ENCODE results near the gene CCDC150.
"Not testable (repeated sequence)": the region's sequence is repeated elsewhere in the genome, so short reads cannot be mapped to it uniquely, and the experiment has no call there.

CCDC150 gene

DNA sequence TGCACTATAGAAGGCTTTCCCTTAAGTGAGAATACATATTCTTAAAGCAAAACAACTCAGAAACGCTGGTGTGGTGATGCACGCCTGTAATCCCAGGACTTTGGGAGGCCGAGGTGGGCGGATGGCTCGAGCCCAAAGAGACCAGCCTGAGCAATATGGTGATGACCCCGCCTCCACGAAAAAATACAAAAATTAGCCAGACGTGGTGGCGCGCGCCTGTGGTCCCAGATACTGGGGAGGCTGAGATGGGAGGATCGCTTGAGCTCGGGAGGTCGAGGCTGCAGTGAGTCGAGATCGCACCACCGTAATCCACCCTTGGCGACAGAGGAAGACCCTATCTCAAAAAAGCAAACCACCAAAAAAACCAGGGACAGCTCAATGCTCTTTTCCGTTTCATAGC, 750 bp upstream of the CCDC150 start:
- no peak for DNase-seq

DNA sequence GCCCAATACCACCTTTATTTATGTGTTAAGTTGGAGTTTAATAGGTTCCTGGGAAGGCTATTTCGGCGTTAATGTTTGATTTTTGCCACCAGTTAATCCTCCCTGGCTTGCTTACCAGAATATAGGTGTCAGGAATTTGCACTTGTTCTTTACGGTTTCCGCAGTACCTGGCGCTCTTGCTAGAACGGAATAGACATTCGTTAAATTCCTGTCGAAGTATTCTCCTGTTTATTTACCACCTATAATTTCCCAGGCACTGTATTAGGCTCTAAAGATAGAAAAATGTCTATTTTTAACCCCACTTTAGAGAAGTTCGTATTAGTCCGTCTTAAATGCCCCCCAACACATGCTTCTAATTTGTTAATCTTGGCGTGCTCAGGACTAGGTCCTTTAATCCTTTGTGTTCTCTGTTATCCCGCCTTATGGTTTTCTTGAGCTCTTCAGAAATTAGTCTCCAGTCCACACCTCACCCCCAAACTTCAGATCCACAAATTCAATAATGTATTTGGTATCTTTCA, 575 bp downstream of the CCDC150 start:
- no peak for DNase-seq

DNA sequence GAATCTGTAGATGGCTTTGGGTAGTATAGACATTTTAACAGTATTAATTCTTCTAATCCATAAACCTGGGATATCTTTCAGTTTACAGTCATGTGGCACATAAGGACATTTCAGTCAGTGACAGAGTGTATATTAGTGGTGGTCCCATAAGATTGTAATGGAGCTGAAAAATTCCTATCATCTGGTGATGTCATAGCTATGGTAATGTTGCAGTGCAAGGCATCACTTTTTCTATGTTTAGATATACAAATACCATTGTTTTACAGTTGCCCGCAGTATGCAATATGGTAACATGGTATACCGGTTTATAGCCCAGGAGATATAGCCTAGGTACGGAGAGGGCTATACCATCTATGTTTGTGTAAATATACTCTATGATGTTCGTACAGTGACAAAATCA, 9.7 kb downstream of the CCDC150 start:
- DNase-seq = no peak

DNA sequence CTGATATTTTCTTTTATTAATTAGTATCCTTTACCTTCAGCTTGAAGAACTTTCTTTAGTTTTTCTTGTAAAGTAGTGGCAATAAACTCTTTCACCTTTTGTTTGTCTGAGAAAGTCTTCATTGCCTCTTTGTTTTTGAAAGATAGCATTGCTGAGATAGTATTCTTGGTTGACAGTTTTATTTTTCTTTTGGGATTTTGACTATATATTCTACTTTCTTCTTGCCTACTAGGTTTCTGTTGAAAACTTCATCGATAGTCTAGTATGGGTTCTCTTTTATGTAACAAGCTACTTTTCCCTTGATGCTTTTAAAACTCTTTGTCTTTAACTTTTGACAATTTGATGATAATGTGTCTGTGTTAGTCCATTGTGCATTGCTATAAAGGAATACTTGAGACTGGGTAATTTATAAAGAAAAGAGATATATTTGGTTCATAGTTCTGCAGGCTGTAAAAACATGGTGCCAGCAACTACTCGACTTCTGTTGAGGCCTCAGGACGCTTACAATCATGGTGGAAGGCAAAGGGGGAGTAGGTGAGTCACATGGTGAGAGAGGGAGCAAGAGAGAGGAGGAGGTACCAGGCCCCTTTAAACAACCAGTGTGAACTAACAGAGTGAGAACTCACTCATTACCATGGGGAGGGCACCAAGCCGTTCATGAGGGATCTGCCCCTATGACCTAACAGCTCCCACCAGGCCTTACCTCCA, 12.0 kb downstream of the CCDC150 start:
- no peak for DNase-seq

DNA sequence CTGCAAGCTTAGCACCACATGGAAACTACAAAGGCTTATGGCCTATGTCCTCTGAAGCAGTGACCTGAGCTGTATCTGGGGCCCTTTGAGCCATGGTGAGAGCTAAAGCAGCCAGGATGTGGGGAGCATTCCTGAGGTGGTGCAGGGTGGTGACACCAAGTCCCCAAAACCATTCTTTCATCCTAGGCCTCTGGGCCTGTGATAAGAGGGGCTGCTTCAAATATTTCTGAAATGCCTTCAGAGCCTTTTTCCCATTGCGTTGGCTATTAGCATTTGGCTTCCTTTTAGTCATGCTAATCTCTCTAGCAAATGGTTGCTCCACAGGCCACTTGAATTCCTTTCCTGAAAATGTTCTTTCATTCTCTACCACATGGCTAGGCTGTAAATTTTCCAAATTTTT, 13.4 kb downstream of the CCDC150 start:
- DNase-seq = no peak

DNA sequence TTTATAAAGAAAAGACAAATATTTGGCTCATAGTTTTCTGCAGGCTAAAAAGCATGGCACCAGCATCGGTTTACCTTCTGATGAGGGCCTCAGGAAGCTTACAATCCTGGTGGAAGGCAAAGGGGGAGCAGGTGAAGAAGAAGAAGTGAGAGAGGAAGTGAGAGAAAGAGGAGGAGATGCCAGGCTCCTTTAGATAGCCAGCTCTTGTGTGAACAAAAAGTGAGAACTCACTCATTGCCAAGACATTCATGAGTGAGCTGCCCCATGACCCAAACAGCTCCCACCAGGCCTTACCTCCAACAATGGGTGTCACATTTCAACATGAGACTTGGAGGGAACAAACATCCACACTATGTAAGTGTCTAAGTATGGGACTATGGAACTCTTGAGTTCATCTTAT, 14.3 kb downstream of the CCDC150 start:
- no peak for DNase-seq

DNA sequence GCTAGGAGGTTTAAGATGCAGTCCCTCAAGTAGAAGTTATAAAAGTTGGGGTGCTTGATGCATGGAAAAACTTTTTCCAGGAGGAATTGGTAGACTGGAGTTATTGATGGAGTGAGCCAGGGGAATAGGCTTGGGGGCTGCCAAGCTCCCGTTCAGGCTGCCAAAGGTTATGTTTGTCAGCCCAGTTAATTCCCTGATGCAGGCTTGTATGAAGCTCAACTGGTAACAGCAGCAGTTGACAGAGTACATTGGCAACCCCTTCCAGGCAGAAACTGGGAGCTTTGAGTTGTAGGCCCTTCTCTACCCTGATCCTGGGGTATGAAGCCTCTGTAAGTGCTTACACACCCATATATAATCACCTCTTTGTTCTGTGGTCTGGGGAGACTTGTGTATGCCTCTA, 16.2 kb downstream of the CCDC150 start:
- DNase-seq = no peak

DNA sequence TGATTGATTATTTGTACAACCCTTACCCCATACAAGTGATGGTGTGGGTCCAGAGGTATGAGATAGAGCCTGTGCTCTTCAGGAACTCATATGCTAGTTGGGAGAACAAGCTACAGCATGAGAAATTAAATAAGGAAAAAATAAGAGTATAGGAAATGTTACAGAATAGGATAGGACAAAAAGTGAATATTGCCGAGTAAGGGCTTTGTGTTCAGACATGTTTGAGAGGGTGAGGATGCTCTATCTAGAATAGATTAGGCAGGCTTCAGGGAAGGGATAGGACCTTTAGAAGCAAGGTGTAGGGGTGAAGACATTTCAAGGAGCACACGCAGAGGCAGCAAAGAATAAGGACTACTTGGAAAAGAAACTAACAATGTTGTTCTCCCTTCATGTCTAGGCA, 17.8 kb downstream of the CCDC150 start:
- DNase-seq = no peak

DNA sequence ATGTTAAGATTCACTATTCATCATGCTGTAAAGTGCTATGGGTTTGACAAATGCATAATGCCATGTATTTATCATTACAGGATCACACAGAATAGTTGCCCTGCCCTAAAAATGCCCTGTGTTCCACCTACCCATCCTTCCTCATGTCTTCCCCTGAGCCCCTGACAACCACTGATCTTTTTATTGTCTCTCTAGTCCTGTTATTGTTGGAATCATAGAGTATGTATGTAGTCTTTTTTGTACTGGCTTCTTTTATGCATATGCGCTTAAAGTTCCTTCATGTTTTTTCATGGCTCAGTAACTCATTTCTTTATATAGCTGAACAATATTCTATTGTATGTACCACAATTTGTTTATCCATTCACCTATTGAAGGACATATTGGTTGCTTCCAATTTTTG, 20.3 kb downstream of the CCDC150 start:
- no peak for DNase-seq

DNA sequence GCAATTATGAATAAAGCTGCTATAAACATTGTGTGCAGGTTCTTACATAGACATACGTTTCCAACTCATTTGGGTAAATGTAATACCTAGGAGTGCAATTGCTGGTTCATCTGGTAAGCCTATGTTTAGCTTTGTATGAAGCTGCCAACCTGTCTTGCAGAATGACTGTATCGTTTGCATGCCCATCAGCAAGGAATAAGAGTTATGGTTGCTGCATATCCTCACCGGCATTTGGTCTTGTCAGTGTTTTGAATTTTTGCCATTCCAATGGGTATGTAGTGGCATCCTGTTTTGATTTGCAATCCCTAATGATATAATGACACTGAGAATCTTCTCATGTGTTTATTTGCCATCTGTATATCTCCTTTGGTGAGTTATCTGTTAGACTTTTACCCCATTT, 20.7 kb downstream of the CCDC150 start:
- no peak for DNase-seq

DNA sequence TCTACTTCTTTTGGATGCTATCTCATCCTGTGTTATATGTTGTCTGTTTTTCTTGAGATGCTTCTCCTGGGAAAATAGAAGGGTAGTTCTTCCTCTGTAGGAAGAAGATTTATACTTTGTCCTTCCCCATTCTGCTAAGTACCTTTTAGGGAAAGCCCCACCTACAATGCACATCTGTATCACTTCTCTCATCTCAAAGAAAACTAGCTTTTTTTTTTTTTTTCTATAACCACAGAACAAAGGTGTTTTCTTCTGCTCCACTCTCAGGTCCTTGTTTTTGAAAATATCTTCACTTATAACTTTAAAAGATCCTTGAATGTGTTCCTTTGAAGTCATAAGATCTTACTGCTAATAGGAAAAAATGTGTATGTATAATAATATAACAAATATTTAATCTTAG, 30.8 kb downstream of the CCDC150 start:
- no peak for DNase-seq

DNA sequence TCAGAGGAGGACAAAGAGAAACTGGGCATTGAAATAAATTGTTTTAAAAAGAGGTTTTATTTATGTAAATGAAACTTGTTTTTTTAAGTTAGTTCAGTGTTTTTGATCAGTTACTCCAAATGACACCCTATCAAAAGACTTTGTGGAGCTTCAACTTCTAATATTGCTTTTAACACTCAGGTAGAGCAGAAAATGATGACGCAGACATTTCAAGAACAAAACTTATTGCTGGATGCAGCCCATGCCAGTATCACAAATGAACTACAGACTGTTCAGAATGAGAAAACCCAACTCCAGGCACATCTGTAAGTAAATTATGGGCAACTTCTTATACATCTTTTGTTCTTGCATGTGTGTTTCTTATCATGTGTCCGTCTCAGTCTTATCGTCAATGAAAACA, 36.4 kb downstream of the CCDC150 start:
- DNase-seq = no peak

DNA sequence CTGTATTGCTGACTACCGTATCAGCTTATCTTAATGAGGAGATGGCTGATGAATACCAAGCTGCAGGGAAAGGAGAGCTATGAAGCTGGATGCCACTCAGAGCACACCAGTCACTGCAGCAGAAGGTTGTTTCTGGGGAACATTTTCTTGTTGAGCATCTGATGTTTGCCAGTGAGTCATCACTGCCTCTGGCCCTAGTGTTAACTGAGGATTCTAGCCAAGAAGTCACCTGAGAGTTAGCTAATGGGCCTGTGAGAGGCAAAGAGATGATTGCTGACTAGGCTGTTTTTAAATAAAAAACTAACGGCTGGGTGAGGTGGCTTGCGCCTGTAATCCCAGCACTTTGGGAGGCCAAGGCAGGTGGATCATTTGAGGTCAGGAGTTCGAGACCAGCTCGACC, 37.9 kb downstream of the CCDC150 start:
- DNase-seq = no peak

DNA sequence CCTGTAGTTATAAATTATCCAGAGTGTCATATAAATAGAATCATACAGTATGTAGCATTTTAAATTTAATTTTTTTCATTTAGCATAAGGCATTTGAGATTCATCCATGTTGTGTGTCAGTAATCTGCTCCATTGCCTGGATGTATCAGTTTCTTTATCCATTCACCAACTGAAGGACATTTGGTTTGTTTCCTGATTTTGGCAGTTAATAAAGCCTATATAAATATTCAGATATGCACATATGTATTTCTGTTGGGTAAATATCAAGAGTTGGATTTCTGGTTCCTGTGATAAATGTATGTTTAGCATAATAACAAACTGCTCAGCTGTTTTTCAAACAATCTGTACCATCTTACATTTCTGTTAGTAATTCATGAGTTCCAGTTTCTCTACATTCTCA, 39.9 kb downstream of the CCDC150 start:
- DNase-seq = no peak

DNA sequence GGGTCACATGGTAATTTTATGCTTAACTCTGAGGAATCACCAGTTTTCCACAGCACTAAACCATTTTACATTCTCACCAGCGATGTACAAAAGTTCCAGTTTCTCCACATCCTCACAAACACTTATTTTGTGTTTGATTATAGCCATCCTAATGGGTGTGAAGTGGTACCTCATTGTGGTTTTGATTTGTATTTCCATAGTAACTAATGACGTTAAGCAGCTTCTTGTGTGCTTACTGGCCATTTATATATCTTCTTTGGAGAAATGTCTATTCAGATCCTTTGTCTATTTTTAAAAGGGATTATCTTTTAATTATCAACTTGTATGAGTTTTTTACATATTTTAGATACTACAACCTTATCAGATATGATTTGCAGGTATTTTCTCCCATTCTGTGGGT, 42.0 kb downstream of the CCDC150 start:
- no peak for DNase-seq

DNA sequence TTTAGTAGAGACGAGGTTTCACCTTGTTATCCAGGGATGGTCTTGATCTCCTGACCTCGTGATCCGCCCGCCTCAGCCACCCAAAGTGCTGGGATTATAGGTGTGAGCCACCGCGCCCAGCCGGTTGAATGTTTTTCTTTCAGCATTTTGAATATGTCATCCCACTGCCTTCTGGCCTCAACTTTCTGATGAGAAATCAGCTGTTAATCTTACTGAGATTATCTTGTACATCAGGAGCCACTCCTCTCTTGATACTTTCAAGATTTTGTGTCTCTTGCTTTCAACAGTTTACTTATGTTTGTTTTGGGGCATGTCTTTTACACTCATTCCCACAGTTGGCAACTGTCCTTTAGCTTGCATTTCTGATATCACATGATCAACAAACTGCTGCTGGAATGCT, 46.3 kb downstream of the CCDC150 start:
- no peak for DNase-seq

DNA sequence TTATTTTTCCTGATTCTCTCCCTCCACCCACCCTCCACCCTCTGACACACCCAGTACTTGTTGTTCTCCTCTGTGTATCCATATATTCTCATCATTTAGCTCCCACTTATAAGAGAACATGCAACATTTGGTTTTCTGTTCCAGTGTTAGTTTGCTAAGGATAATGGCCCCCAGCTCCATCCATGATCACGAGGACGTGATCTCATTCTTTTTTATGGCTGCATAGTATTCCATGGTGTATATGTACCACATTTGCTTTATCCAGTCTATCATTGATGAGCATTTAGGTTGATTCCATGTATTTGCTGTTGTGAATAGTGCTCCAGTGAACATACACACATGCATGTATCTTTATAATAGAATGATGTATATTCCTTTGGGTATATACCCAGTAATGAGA, 47.2 kb downstream of the CCDC150 start:
- not testable (repeated sequence) for DNase-seq

DNA sequence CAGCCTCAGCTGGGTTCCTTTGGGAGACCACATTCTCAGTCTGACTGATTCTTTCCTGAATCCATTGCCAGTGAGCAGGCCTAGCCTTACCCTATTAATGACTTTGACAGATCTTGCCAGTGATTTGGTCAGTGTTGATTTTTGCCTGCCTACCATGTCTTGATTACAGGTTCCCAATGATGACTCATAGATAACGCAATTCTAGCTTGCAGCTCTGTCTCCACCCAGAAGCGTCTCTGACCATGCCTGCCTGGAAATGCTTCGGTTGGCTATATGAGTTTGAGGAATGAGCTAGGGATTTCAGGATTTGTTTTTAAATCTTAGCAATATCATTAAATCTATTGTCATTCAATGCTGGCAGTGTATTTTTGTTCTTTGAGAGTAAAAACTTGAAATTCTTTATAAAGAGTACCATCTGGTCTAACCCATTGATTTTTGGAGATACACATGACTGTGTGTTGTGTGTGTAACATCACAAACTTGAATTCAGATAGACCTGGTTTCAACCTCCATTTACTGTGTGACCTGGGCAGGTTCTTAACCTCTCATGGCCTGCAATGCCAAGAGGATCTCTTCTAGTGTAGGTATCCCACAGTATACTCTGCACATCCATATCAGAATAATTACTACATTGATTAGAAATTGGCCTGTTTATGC, 57.0 kb downstream of the CCDC150 start:
- DNase-seq = no peak

DNA sequence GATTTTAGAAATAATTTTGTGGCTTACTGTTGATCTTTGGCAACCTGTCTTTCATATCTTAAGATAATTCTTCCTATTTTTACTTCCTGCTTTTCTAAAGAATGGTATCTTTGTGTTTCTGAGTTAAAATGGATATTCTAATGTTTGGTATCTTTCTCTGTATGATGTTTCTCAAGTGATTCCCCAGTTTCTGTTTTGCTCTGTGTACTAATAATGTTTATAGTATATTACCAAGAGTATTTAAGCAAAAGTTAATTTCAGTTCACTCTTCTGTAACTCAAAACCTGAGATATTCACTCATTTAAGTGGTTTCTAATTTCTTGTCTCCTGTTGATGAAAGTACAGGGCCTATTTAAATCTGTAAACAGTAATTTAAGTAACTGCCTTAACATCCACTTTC, 58.3 kb downstream of the CCDC150 start:
- no peak for DNase-seq

DNA sequence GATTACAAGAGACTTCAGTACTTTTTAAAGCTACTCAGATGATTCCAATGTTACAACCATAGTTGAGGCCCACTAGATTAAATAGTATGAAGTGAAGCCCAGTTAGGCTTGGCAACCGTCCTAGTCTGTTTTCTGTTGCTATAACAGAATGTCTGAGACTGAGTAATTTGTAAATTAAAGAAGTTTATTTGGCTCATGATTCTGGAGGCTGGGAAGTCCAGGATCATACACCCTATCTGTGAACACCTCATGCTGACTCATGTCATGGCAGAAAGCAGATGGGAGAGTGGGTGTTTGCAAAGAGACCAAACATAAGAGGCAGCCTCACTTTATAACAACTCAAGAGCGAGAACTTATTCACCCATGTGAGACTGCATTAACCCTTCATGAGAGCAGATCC, 63.1 kb downstream of the CCDC150 start:
- DNase-seq = no peak

DNA sequence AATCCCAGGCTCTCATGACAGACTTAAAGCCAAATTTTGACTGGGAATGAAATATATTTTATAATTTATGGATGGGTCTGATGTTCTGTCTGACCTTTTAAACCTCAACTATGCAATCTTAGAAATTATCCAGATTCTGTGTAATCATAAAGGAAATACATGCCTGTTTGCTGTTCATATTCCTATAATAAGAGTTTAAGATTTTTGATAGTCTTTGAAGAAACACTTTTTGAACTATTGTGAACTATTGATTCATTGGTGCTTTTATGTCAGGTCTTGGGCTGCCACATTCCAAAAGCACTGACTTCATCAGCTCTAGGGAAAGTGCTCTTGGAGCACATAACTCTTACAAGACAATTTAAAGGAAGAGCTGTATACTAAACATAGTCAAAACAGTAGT, 64.2 kb downstream of the CCDC150 start:
- no peak for DNase-seq

DNA sequence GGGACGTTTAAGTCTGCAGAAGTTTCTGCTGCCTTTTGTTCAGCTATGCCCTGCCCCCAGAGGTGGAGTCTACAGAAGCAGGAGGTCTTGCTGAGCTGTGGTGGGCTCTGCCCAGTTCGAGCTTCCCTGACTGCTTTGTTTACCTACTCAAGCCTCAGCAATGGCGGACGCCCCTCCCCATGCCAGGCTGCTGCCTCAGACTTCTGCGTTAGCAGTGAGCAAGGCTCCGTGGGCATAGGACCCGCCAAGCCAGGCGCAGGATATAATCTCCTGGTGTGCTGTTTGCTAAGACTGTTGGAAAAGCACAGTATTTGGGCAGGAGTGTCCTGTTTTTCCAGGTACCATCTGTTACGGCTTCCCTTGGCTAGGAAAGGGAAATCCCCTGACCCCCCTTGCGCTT, 70.5 kb downstream of the CCDC150 start:
- DNase-seq = not testable (repeated sequence)

DNA sequence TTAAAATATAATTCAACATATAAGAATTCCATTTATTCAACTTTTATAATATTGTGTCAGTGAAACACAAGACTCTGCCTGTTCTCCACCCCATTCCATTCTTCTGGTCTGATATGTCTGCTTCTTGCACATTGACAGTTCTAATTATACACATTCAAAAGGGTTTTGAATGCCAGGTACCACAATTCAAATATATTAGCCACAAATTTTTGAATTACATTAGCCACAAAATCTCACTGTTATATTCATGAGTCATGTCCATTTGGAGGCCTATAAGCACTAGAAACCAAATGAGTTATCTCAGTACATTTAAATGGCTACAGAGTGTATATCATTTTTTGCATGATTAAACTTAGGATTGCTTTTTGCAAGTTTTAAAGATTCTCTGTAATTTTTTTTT, 72.1 kb downstream of the CCDC150 start:
- no peak for DNase-seq

DNA sequence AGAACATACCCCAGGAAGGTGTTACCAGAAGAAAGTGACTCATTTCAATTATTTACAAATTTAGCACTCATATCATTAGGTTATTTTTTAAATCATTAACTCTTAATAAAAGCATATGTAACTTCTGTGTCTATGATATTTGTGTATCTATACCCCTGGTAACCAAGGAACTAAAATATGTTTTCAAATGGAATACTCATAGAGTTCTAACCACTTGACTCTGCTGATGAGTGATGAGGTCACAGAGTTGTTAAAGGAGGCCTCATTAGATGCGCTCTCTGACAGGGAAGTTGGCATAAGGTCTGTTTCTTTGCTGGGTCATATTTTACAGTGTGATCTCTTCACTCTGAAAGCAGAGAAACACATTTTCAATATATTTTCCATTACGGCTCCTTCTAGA, 73.4 kb downstream of the CCDC150 start:
- no peak for DNase-seq

All from bone marrow (tissue), 2 donors.